DOHH2 (cell line): ENCODE measurements around the gene ROBO2.

Source experiments
- H3F3A ChIP-seq: fragments of 200-600 bp; sonication (generic), shearing (Covaris generic); 2 replicates; pipeline ENCODE4 v1.6.0; 2016; ENCODE audit warnings: antibody characterized with exemption, mild to moderate bottlenecking; ENCODE audit not compliant: control insufficient read depth, insufficient read depth
- H3K27ac ChIP-seq: fragments of 200-600 bp; sonication (generic); 2 replicates; pipeline ENCODE4 v1.5.1; 2014; ENCODE audit warnings: low read depth, mild to moderate bottlenecking, low read length, moderate library complexity
- H3K27me3 ChIP-seq: fragments of 200-600 bp; sonication (generic); 2 replicates; pipeline ENCODE4 v1.6.1; 2014; ENCODE audit warnings: mild to moderate bottlenecking, low read length, mixed read lengths; ENCODE audit not compliant: control insufficient read depth
- H3K36me3 ChIP-seq: fragments of 200-600 bp; sonication (generic); 2 replicates; pipeline ENCODE4 v1.6.1; 2014; ENCODE audit warnings: mild to moderate bottlenecking, low read length, moderate library complexity, mixed read lengths; ENCODE audit not compliant: control insufficient read depth
- H3K4me1 ChIP-seq: fragments of 200-600 bp; sonication (generic); 2 replicates; pipeline ENCODE4 v1.6.1; 2014; ENCODE audit warnings: mild to moderate bottlenecking, low read length, mixed read lengths; ENCODE audit not compliant: control insufficient read depth
- H3K4me2 ChIP-seq: fragments of 200-600 bp; sonication (generic); 2 replicates; pipeline ENCODE4 v1.6.0; 2014; ENCODE audit warnings: mild to moderate bottlenecking, low read length, moderate library complexity
- H3K4me3 ChIP-seq: fragments of 200-600 bp; sonication (generic); 2 replicates; pipeline ENCODE4 v1.5.1; 2014; ENCODE audit warnings: mild to moderate bottlenecking, low read length, mixed read lengths
- H3K79me2 ChIP-seq: fragments of 200-600 bp; sonication (generic); 2 replicates; pipeline ENCODE4 v1.6.1; 2014; ENCODE audit warnings: mild to moderate bottlenecking, low read length, mixed read lengths; ENCODE audit not compliant: control insufficient read depth
- H3K9me2 ChIP-seq: fragments of 200-600 bp; sonication (generic); replicated peaks from 2 replicates; pipeline ENCODE4 v1.6.1; 2014; ENCODE audit warnings: mild to moderate bottlenecking, low read length, mixed read lengths; ENCODE audit not compliant: control insufficient read depth
- H3K9me3 ChIP-seq: fragments of 200-600 bp; sonication (generic); 2 replicates; pipeline ENCODE4 v1.6.1; 2014; ENCODE audit warnings: antibody characterized with exemption, low read length, mixed read lengths; ENCODE audit not compliant: control insufficient read depth, insufficient read depth
- H4K20me1 ChIP-seq: fragments of 200-600 bp; sonication (generic); 2 replicates; pipeline ENCODE4 v1.6.0; 2014; ENCODE audit warnings: low read depth, mild to moderate bottlenecking, antibody characterized with exemption, low read length, moderate library complexity; ENCODE audit not compliant: control insufficient read depth, insufficient read depth
- CTCF ChIP-seq: fragments of 200-600 bp; sonication (generic); IDR thresholded peaks from one replicate; pipeline ENCODE4 v1.5.1; 2014; ENCODE audit warnings: antibody characterized with exemption, mild to moderate bottlenecking, low read depth, low read length; ENCODE audit not compliant: poor library complexity, severe bottlenecking
- EZH2phosphoT487 ChIP-seq: fragments of 200-600 bp; sonication (generic); IDR thresholded peaks from 2 replicates; pipeline ENCODE4 v1.6.1; 2017; ENCODE audit warnings: borderline replicate concordance, mild to moderate bottlenecking, antibody characterized with exemption, low read length, moderate library complexity, mixed read lengths

ROBO2 gene

DNA sequence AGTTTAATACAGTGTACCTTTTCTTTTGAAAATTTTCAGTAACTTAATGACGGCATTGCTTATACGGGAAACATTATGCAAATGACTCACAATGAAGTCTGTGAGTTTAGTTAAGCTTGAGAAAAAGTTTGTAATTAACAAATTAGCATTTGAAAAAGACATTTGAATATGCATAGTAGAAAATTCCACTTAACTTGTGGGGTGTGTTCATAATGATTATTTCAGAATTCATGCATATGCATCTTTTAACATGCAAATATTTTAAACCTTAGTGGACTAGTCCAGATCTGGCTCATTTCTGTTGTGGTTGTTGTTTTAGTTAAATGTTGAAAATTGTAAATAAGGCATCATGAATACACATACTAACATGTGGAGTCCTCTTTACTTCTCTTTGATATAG lies 239.4 kb downstream of the ROBO2 start:
- Histone ChIP-seq H3K79me2 (no peaks in the 10 kb centered on the region), H3K4me3 (no peak overlapping the region), H3K27me3 (no peaks in the 10 kb centered on the region), H3K4me2 (no peak overlapping the region), H3K9me3 (no peaks in the 10 kb centered on the region), H3K4me1 (no peaks in the 10 kb centered on the region), H3K36me3 (no peaks in the 10 kb centered on the region), H3F3A (no peaks in the 10 kb centered on the region), H3K9me2 (no peaks in the 10 kb centered on the region), H3K27ac (no peak overlapping the region), H4K20me1 (no peaks in the 10 kb centered on the region)
- no peak for TF ChIP-seq EZH2phosphoT487
- TF ChIP-seq CTCF, result no peak

GRCh38 chr3:77281721-77282120 lies 241.8 kb downstream of the ROBO2 start:
- Histone ChIP-seq H3K9me3 (no peaks in the 10 kb centered on the region), H4K20me1 (no peaks in the 10 kb centered on the region), H3F3A (no peaks in the 10 kb centered on the region), H3K4me1 (no peaks in the 10 kb centered on the region), H3K4me3 (no peak overlapping the region), H3K27ac (no peak overlapping the region), H3K79me2 (no peaks in the 10 kb centered on the region), H3K9me2 (no peaks in the 10 kb centered on the region), H3K27me3 (no peaks in the 10 kb centered on the region), H3K4me2 (no peak overlapping the region), H3K36me3 (no peaks in the 10 kb centered on the region)
- TF ChIP-seq EZH2phosphoT487 (no peak), CTCF (no peak)

GRCh38 chr3:77283108-77283507 lies 243.2 kb downstream of the ROBO2 start:
- no peaks in the 10 kb centered on the region for H4K20me1 ChIP-seq
- no peak overlapping the region for H3K4me2 ChIP-seq
- no peaks in the 10 kb centered on the region for H3K9me2 ChIP-seq
- H3K27me3 ChIP-seq, result no peaks in the 10 kb centered on the region
- no peak overlapping the region for H3K27ac ChIP-seq
- no peaks in the 10 kb centered on the region for H3K36me3 ChIP-seq
- H3K4me3 ChIP-seq, result no peak overlapping the region
- TF ChIP-seq EZH2phosphoT487 (no peak), CTCF (no peak)
- H3K4me1 ChIP-seq, result no peaks in the 10 kb centered on the region
- H3F3A ChIP-seq, result no peaks in the 10 kb centered on the region
- H3K9me3 ChIP-seq, result no peaks in the 10 kb centered on the region
- no peaks in the 10 kb centered on the region for H3K79me2 ChIP-seq

DNA sequence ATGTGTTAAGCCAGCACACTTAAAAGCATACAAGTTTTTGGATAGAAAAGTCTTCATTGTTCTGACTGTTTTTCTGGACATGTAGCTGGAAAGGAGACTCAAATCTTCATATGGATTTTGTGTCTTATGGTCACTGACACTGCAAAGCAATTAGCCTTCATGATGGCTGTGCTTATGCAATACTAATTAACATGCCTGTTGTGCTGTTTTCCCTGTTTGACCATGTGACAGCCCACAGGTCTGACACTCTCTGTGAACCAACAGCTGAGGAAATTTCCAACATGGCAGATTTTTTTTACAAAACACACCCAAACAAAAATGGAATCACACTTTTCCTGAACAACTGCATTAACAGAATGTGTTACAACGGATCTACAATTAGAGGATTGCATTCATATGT lies 248.4 kb downstream of the ROBO2 start:
- no peak overlapping the region for H3K4me3 ChIP-seq
- no peaks in the 10 kb centered on the region for H3K79me2 ChIP-seq
- H3K9me3 ChIP-seq, result peaks cover 5% of the 10 kb centered on the region; the same call in 1 of the 2 replicates
- no peaks in the 10 kb centered on the region for H3K36me3 ChIP-seq
- no peak overlapping the region for H3K27ac ChIP-seq
- H3K4me1 ChIP-seq, result no peaks in the 10 kb centered on the region
- no peak overlapping the region for H3K4me2 ChIP-seq
- H3K27me3 ChIP-seq, result no peaks in the 10 kb centered on the region
- no peaks in the 10 kb centered on the region for H4K20me1 ChIP-seq
- H3K9me2 ChIP-seq, result no peaks in the 10 kb centered on the region
- H3F3A ChIP-seq, result no peaks in the 10 kb centered on the region
- TF ChIP-seq CTCF, result no peak
- no peak for TF ChIP-seq EZH2phosphoT487
